ENCODE measurements around the gene NTRK1. TPM values are rescaled to one million over a fixed set of nuclear protein-coding genes. Genes with fewer than 3 reads are reported as not detected.

Gene NTRK1
- polyA plus RNA-seq, 1 of the 3 experiments (the other 2 are of a cell fraction), result 0.97 TPM

GRCh38 chr1:156885880-156886355, 25.3 kb downstream of the NTRK1 start:
- no peaks in the 10 kb centered on the region for H3K9me2 ChIP-seq
- no peak overlapping the region for H3K9ac ChIP-seq
- H3K4me1 ChIP-seq (ENCODE audit: control insufficient read depth in 1 of 2, insufficient read depth in 2 of 2, low read depth in 1 of 2, low read length in 1 of 2), result peaks cover 0 to 56% of the 10 kb centered on the region in 2 experiments; a peak in 1 of 4 replicates
- H3K36me3 ChIP-seq (replicated peaks in 1 of 2; ENCODE audit: control insufficient read depth in 1 of 2, insufficient read depth in 2 of 2, low read length in 1 of 2), result no peaks in the 10 kb centered on the region
- H2AFZ ChIP-seq (ENCODE audit: low read depth), result no peak overlapping the region
- H3K79me2 ChIP-seq (ENCODE audit: insufficient read depth), result no peaks in the 10 kb centered on the region
- TF ChIP-seq GATA2 (CRISPR knock-in tag; IDR thresholded peaks at IDR 0.05) (no peak), MXI1 (IDR thresholded peaks at IDR 0.05; ENCODE audit: low read depth, low read length) (no peak), RCOR1 (IDR thresholded peaks at IDR 0.05; ENCODE audit: low read length) (no peak), SIN3A (IDR thresholded peaks at IDR 0.05; ENCODE audit: borderline replicate concordance, low read depth, low read length) (no peak), POLR2AphosphoS5 (IDR thresholded peaks at IDR 0.05; ENCODE audit: low read depth, low read length) (no peak), NRF1 (IDR thresholded peaks at IDR 0.05; ENCODE audit: low read depth, low read length) (no peak), RAD21 (IDR thresholded peaks at IDR 0.05; ENCODE audit: low read length) (no peak), GABPA (IDR thresholded peaks at IDR 0.05; ENCODE audit: low read depth) (no peak), ZBTB33 (IDR thresholded peaks at IDR 0.05; ENCODE audit: borderline replicate concordance, low read depth) (no peak), TAF1 (IDR thresholded peaks at IDR 0.05; ENCODE audit: borderline replicate concordance, low read depth, low read length) (no peak), CHD2 (IDR thresholded peaks at IDR 0.05; ENCODE audit: low read length, partially characterized antibody) (no peak), EZH2phosphoT487 (IDR thresholded peaks at IDR 0.05; ENCODE audit: borderline replicate concordance, low read depth) (no peak), TEAD4 (IDR thresholded peaks at IDR 0.05; ENCODE audit: borderline replicate concordance, insufficient read depth) (no peak), RFX5 (IDR thresholded peaks at IDR 0.05; ENCODE audit: low read length) (no peak), FOXJ3 (CRISPR knock-in tag; IDR thresholded peaks at IDR 0.05) (no peak), ELF1 (IDR thresholded peaks at IDR 0.05) (no peak), USF1 (IDR thresholded peaks at IDR 0.05; ENCODE audit: borderline replicate concordance, low read depth) (no peak), NFIC (IDR thresholded peaks at IDR 0.05; ENCODE audit: borderline replicate concordance) (no peak), SMC3 (IDR thresholded peaks at IDR 0.05; ENCODE audit: low read depth, low read length) (no peak), JUND (IDR thresholded peaks at IDR 0.05) (no peak)
- H3K4me3 ChIP-seq (ENCODE audit: low read depth in 2 of 2, low read length in 1 of 2), result no peak overlapping the region
- WGBS (ENCODE audit: low lambda C conversion rate), result 84% methylated on average over 13 of the region's 13 CpGs
- CTCF ChIA-PET, result interaction anchor here (0.9 to 21.6 kb wide), 11 partner anchors 15 to 195 kb away, joined by 3 to 455 read pairs (median 114); partner anchors contain the start of genes INSRR, ISG20L2, METTL25B and NTRK1
- H4K20me1 ChIP-seq (ENCODE audit: insufficient read depth), result no peaks in the 10 kb centered on the region
- H3K4me2 ChIP-seq, result no peak overlapping the region
- no peak overlapping the region for H3K27ac ChIP-seq (ENCODE audit: low read depth in 2 of 2, low read length in 1 of 2)
- DNase-seq, result no peak
- H3K9me3 ChIP-seq, result no peaks in the 10 kb centered on the region
- no peaks in the 10 kb centered on the region; the same call in 1 of the 2 replicates for H3K27me3 ChIP-seq (ENCODE audit: insufficient read depth)
- POLR2A ChIA-PET, result interaction anchor here (1.0 to 2.9 kb wide), 2 partner anchors 25 to 28 kb away, joined by 3 to 27 read pairs; partner anchors contain the start of genes INSRR and NTRK1
- peaks cover 7% of the 10 kb centered on the region for H3F3A ChIP-seq (replicated peaks; ENCODE audit: insufficient read depth)
